Activated CD4-positive, CD25-positive, alpha-beta regulatory T cell (primary cell): ENCODE measurements around the gene MZF1.
"Not testable (repeated sequence)": the region's sequence is repeated elsewhere in the genome, so short reads cannot be mapped to it uniquely, and the experiment has no call there.

ENCODE experiments used
- DNase-seq, 4 experiments: peaks; one replicate each; lab custom pipeline; 2025; lab: John Stamatoyannopoulos, UW

MZF1 gene

DNA sequence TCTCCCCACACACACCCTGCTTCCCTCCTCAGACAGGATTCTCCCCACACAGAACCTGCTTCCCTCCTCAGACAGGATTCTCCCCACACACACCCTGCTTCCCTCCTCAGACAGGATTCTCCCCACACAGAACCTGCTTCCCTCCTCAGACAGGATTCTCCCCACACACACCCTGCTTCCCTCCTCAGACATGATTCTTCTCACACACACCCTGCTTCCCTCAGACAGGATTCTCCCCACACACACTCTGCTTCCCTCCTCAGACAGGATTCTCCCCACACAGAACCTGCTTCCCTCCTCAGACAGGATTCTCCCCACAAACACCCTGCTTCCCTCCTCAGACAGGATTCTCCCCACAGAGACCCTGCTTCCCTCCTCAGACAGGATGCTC is 34.0 kb downstream of the MZF1 start:
- DNase-seq: not testable (repeated sequence)

GRCh38 chr19:58538257-58539168 is 34.6 kb downstream of the MZF1 start:
- DNase-seq: no peak

DNA sequence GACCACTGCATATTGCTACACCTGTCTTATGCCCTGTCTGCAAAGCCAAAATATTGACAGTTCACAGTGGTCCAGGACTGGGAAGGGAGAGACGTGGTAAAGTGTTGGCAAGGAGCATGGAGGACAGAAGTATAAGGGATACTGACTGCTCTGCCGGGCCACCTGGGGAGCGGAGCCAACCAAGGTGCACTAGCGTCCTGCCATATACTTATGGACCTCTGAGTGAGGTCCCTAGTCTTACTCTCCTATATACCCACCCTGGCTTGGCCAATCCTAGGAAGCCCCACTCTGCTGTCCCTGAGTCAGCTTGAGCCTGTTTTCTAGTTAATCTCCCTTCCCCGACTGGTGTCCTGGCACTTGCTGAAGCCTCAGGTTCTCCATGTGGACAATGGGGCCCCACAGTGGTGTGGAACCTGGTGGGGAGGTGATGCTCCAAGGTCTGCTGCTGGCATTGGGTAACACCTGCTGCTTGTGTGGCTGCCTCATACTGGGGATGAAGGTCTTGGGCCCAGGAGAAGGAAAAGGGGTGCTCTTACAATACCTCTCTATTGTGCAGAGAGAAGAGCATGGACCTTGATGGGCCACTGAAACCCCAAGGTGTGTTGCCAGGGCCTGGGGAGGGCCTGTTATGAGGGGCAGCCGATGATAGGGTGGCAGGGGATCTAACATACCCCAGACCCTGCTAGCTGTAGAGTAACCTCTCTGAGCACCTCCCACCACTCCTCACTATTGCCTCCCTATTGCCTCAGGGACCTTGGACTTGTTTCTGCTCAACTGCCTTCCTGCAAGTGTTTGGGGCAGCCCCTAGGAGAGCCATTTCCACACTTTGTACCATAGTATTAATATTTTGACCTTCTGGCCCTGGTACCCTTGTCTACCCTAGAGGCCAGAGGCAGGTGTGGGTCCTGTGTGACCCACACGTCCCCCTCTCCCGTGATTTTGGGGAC is 36.0 kb downstream of the MZF1 start:
- DNase-seq: no peak

DNA sequence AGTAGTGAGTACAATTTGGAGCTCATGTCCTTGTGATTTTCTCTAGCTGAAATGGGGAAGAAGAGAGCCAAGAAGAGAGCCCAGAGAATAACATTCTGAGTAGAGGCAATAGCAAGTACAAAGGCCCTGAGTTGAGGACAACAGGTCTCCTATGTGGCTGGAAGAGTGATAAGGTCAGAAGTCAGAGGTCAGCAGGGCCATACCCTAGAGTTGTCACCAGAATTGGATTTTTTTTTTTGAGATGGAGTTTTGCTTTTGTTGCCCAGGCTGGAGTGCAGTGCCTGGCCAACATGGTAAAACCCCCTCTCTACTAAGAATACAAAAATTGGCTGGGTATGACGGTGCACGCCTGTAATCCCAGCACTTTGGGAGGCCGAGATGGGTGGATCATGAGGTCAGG is 37.3 kb downstream of the MZF1 start:
- no peak for DNase-seq

DNA sequence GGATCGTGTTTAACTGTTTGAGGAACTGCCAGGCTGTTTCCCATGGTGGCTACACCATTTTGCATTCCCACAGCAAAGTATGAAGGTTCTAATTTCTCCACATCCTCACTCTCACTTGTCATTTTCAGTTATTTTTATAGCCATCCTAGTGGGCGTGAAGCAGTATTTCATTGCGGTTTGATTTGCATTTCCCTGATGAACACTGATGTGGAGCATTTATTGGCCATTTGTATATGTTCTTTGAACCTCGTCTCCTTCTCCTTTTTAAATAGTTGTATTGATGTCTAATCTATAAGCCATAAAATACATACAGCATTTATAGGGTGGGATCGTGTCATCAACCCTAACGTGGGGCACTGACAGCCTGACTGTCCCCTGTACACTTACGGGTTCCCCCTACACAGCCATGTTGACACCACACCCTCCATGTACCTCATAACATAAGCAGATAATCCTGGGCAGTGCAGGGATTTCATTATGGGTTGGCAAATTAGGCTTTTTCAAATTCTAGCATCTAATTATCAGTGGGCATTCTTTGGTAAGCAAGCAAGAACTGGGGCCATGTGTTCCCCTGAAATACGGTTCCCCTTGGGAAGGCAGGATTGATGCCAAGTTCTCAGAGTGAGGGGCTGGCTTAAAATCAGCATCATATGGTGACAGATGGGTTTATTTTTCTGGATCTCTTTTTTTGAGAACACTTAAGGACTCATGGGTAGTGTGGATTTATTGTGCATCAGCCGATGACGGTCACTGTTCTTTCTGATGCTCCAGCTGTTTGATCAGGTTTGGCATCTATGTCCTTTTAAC is 41.9 kb downstream of the MZF1 start:
- no peak for DNase-seq

GRCh38 chr19:58529405-58529804 is 43.7 kb downstream of the MZF1 start:
- DNase-seq: no peak

DNA sequence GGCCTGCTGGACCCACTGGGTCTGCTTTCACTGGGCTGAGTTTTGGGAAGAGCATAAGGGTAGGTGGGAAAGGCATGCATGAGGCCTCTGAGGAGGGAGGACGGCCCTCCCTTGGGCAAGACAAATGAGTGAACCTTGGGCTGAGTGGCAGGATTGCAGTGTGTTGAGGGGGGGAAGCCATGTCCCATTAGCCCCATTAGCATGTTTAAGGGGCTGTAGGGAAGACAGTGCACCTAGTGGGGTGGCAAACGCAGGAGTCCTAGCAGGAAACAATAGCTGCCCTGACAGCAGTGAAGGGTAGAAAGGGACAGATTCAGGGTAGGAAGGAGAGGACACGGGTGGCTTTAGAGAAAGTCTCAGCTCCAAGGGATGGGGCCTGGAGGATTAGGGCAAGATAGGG is 50.4 kb downstream of the MZF1 start:
- no peak for DNase-seq

GRCh38 chr19:58521651-58522050 is 51.5 kb downstream of the MZF1 start:
- no peak for DNase-seq

DNA sequence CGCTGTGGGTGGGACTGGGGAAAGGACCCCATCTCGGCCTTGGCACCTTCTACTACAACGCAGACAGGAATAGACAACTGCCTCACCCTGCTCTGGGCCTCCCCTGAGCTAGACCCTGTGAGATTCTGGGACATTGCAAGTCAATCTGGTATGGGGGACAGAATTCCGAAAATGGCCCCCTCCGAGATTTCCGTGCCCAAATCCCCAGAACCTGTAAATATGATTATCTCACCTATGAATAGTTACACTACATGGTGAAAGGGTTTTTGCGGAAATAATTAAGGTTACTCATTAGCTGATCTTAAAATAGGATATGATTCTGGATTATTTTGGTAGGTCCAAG is 52.9 kb downstream of the MZF1 start:
- DNase-seq: no peak

GRCh38 chr19:58519355-58520256 is 53.5 kb downstream of the MZF1 start, which contains the start of gene ZBTB45:
Gene ZBTB45, minus strand, starts transcription at chr19:58519810. Its CDS starts 2,137 bp downstream, at chr19:58517673.
- DNase-seq: peak; percentile 72 to 95 (median 86)

DNA sequence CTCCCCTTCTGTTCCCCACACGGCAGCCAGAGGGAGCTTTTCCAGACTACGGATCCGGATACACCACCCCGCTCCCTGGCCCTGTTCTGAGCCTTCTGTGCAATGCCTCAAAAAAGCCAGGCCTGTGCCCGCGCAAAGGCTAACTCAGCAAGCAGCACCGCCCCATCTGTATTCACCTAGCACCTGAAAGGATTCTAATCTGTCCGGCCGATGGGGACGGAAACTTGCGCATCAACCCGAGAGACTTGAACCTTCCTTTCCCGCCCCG is 54.1 kb downstream of the MZF1 start:
- DNase-seq: peak in 3 of 4 experiments; percentile 15 to 30 (median 30)

DNA sequence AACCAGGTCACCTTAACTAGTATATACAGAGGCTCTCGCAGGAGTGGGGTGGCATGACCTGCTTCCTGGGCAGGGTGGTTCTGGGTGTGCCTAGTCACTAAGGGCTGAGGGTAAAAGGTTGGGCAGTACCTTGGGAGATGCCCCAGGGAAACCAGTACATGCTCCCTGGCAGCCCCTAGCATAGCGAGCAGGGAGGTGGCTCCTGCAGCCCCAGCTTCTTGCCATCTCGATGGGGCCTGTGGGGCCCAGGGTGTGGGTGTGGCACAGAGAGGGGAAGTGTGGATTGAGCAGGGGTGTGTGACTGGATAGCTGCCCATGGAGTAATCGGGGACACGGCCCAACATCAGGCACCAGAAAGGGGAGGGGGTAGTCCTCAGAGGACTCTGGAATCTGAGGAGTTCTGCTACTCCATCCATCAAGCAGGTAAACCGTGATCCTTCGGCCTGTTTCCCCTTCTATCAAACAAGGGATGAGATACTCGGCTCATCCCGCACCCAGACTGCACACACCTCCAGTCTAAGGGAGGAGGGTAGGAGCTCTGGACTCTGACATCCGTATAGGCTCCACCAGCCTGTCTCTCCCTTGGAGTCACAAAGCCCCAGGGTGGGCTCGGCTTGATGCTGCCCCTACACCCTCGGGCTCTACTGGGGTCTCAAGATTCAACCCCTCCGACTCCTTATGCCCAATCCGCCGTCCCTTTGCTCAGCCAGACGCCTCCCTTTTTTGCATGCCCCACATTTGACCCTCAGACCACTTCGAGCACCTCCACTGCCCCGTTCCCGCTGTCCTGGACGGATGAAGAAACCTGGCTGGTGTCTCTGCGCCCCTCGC is 54.7 kb downstream of the MZF1 start:
- DNase-seq: no peak

- no peak for DNase-seq
Measured at GRCh38 chr19:58516964-58517833, 55.9 kb downstream of the MZF1 start.

- no peak for DNase-seq
Measured at GRCh38 chr19:58516246-58516836, 56.8 kb downstream of the MZF1 start.

DNA sequence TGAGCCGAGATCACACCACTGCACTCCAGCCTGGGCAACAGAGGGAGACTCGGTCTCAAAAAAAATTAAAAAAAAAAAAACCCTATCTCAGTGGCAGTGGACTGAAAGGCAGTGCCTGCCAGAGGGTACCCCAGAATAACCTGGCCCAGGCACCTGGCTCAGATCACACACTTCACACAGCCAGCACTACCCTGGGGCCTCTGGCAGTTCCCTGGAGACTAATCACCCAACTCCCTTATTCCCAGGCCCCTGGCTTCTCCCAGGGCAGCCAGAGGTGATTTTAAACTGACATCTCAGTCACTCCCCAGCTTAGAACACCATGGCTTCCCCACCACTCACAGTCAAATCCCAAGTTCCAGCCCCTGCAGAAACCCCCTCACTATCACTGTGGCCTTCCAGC is 57.9 kb downstream of the MZF1 start:
- no peak for DNase-seq

GRCh38 chr19:58514564-58515022 is 58.5 kb downstream of the MZF1 start:
- no peak for DNase-seq

- DNase-seq: peak; percentile 90 to 93 (median 90)
Measured at GRCh38 chr19:58513694-58514563, 59.2 kb downstream of the MZF1 start.

- no peak for DNase-seq
Measured at GRCh38 chr19:58513213-58513693, 59.9 kb downstream of the MZF1 start.
